NCI-H460 (cell line): ENCODE data around the gene HYPK. TPM values are rescaled to one million over a fixed set of nuclear protein-coding genes. Genes with fewer than 3 reads are reported as not detected.
A peak's percentile ranks its signal among the peaks of the same experiment; 100 is the strongest.
"Not testable (repeated sequence)": the region's sequence is repeated elsewhere in the genome, so short reads cannot be mapped to it uniquely, and the experiment has no call there.

Experiments used
- DNase-seq: peaks from one replicate; pipeline ENCODE4 v3.0.0-alpha.2; 2016; ENCODE audit warnings: low read depth; ENCODE audit errors: extremely low read depth
- total RNA-seq: library from RNA; depleted of rRNA; stranded (reverse); fragments of >200 nt; shearing (Covaris generic); gene quantifications from 2 replicates; pipeline ENCODE4 v1.2.3, GENCODE V29; 2014

Gene HYPK
- total RNA-seq, 1 experiment from 2014 or later = 10.5 TPM

- no peak for DNase-seq
These were observed 5.9 kb upstream of the HYPK start for GRCh38 chr15:43794269-43795037.

GRCh38 chr15:43795197-43795596 lies 5.2 kb upstream of the HYPK start:
- DNase-seq = no peak

- no peak for DNase-seq
These were observed 4.4 kb upstream of the HYPK start for GRCh38 chr15:43795997-43796396.

GRCh38 chr15:43796566-43796965 lies 3.8 kb upstream of the HYPK start:
- no peak for DNase-seq

- no peak for DNase-seq
These were observed 1.0 kb upstream of the HYPK start for GRCh38 chr15:43799209-43799944.

GRCh38 chr15:43799945-43800285 lies 484 bp upstream of the HYPK start, which contains the start of gene SERINC4:
Gene SERINC4, minus strand, starts transcription at chr15:43800220. Its CDS starts 234 bp downstream, at chr15:43799986.
- DNase-seq = no peak

- DNase-seq = not testable (repeated sequence)
These were observed 2.3 kb downstream of the HYPK start for GRCh38 chr15:43802676-43803075.

- DNase-seq = no peak
These were observed 8.1 kb downstream of the HYPK start for GRCh38 chr15:43808435-43808950.

GRCh38 chr15:43808960-43809678 lies 8.7 kb downstream of the HYPK start:
- DNase-seq = no peak

- not testable (repeated sequence) for DNase-seq
These were observed 14.7 kb downstream of the HYPK start for GRCh38 chr15:43815064-43815463.

- DNase-seq = no peak
These were observed 21.1 kb downstream of the HYPK start for GRCh38 chr15:43821505-43821904.

- DNase-seq = peak; percentile 95
These were observed 24.2 kb downstream of the HYPK start, which contains the start of gene MFAP1 for GRCh38 chr15:43824302-43825246. Gene MFAP1, minus strand, starts transcription at chr15:43824690. Its CDS starts 121 bp downstream, at chr15:43824569.

- not testable (repeated sequence) for DNase-seq
These were observed 24.9 kb downstream of the HYPK start for GRCh38 chr15:43825305-43825704.

- no peak for DNase-seq
These were observed 25.7 kb downstream of the HYPK start for GRCh38 chr15:43826029-43826507.

- peak; percentile 72 for DNase-seq
These were observed 26.3 kb downstream of the HYPK start, which contains the start of gene WDR76 for GRCh38 chr15:43826508-43827341. Gene WDR76, plus strand, starts transcription at chr15:43827002. Its CDS starts 31 bp downstream, at chr15:43827033.

- DNase-seq = no peak
These were observed 27.8 kb downstream of the HYPK start for GRCh38 chr15:43828061-43828657.

GRCh38 chr15:43829951-43830540 lies 29.6 kb downstream of the HYPK start:
- not testable (repeated sequence) for DNase-seq
